Measurements from ENCODE around the gene PCCB.

DNA sequence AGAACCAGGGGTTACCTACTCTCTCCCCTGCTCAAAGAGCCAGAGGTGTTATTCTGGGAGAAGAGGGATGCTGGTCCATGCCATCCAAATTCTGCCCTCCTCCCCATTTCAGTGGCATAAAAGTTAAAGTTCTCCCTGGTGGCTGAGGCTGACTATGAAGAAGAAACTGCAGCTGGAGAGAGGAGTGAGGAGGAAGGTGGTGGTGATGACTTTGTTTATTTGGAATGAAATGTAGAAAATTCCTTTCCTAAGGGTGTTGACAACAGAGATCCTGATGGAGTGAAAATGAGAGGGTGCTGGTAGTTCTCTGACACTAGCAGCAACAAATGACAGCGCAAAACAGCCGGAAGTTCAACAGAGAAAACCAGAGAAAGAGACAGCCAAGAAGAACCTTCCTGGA, 100.4 kb downstream of the PCCB start:
- TF ChIP-seq GATA3 (IDR thresholded peaks at IDR 0.05; ENCODE audit: low read depth, low read length) (no peak), GATA2 (IDR thresholded peaks at IDR 0.05; ENCODE audit: low read depth, low read length) (no peak)
